A172 (cell line): Measurements from ENCODE around the gene FAM133A. TPM values are rescaled to one million over a fixed set of nuclear protein-coding genes. Genes with fewer than 3 reads are reported as not detected.

Experiments used
- DNase-seq: peaks from one replicate; pipeline ENCODE4 v3.0.0-alpha.2; 2015; ENCODE audit warnings: low spot score
- total RNA-seq: library from RNA; depleted of rRNA; stranded (reverse); fragments of >200 nt; shearing (Covaris generic); gene quantifications from 2 replicates; pipeline ENCODE4 v1.2.3, GENCODE V29; 2014; rRNA removed

The FAM133A gene
- 15.5 and 20.3 TPM in 2 replicates for total RNA-seq

- no peak for DNase-seq
Observed at GRCh38 chrX:93673869-93674271, at the start of gene FAM133A. FAM133A (plus strand) TSS chrX:93674206; CDS start chrX:93709420, 35,214 bp downstream.

GRCh38 chrX:93637591-93637990, 36.4 kb upstream of the FAM133A start:
- no peak for DNase-seq

DNA sequence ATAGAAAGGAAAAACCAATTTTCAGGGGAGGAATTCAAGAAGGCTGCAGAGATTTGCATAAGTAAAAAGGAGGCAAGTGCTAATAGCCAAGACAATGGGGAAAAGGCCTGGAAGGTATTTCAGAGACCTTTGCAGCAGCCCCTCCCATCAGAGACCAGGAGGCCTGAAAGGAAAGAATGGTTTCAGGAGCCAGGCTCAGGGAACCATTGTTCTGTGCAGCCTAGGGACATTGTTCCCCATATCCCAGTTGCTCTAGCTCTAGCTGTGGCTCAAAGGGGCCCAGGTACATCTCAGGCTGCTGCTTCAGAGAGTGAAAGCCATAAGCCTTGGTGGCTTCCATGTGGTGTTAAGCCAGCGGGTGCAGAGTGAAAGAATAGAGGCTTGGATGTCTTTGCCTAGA, 24.6 kb upstream of the FAM133A start:
- DNase-seq = no peak

DNA sequence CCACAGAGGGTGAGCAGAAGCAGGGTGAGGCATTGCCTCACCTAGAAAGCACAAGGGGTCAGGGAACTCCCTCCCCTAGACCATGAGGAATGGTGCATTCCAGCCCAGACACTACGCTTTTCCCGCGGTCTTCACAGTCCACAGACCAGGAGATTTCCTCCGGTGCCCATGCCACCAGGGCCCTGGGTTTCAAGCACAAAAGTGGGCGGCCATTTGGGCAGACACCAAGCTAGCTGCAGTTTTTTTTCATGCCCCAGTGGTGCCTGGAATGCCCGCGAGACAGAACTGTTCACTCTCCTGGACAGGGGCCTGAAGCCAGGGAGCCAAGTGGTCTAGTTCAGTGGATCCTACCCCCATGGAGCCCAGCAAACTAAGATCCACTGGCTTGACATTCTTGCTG, 13.4 kb upstream of the FAM133A start:
- DNase-seq = no peak

- peak; percentile 28 for DNase-seq
Observed at GRCh38 chrX:93673056-93673868, 744 bp upstream of the FAM133A start, which contains the start of gene NAP1L3. NAP1L3 (minus strand) TSS chrX:93673578; CDS start chrX:93673304, 274 bp downstream.

- peak; percentile 48 for DNase-seq
Observed at GRCh38 chrX:93695981-93696380, 22.0 kb downstream of the FAM133A start.

DNA sequence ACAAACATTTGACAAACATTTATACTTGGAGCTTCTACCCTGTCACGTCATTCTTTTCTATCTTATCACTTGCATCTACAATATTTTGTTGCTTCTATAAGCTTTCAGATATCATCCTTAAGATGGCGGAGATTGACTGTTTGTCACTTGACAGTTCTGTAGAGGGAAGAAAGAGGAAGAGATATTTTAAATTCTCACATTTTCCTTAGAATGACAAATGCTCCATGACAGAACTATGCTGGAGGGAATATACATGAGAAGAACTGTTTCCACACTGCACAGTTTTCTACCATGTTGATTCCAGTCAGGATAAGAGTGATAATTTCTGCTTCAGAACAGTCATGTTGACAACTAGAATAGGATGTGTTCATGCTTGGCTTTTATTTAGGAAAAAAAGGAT, 29.7 kb downstream of the FAM133A start:
- DNase-seq = no peak

DNA sequence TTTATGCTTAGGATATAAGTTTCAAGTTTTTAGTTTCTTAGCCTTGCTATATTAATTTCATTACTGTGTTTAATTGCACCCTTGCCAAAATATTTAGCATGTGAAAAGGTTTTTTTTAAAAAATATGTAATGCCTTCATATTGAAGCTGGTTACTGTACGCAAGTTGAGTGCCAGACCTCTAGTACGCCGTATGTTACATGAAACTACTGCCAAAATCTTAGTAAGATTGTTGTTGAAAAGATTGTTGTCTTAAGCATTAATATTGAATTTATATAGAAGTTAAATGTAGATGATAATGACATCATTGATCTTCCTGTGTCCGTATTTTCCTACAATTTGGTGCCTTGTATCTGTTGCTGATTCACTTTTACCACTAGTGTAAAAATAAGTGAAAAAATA, 37.1 kb downstream of the FAM133A start:
- DNase-seq = no peak

DNA sequence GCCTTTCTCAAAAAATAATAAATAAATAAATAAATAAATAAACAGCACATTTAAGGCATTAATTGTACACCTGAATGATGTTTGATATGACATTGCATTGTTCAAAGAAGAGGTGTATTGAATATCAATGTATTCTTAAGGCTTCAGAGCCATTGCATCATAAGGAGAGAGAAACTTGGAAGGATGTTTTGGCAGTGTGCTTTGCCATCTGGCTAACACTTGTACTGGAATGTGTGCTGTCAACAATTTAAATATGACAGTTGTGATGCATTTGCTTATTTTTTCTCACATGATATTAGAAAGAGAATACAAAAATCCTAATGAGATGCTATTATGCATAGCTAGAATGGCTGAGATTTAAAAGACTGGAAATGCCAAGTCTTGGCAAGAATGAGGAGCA, 67.8 kb downstream of the FAM133A start:
- no peak for DNase-seq

DNA sequence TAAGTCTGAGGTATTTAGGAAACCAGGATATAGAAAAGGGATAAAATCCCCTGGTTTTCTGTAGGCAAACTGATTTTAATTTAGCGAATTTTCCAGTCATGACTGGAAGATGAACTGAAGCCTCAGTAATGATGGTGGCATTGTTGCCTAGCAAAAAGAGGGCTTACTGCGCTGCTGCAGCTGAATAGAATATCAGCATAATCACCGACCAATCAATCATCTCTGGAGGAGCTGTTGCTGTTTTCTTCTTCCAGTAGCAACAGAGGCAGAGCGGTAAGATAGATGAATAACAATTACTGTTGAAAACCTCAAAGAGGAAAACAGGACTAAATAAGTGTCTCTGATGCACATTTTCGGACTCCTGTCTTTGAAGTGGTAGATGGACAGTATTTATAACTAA, 86.2 kb downstream of the FAM133A start:
- no peak for DNase-seq

Other genes starting within 250 kb of the FAM133A start
- gene NAP1L3, start 628 bp upstream of the FAM133A start, total RNA-seq = 1.2 and 1.5 TPM in 2 replicates